Measurements from ENCODE around the gene GABPB2.

The GABPB2 gene

GRCh38 chr1:151146072-151146411 lies 75.5 kb downstream of the GABPB2 start:
- no peaks in the 10 kb centered on the region for H4K20me1 ChIP-seq (ENCODE audit: insufficient read depth, low read length)
- peaks cover 8% of the 10 kb centered on the region; the same call in 1 of the 2 replicates for H3K4me1 ChIP-seq (ENCODE audit: low read length)
- H3K27me3 ChIP-seq (replicated peaks; ENCODE audit: insufficient read depth, low read length): peaks cover 15% of the 10 kb centered on the region
- peak overlapping the region; percentile 56; the same call in 1 of the 2 replicates for H3K9ac ChIP-seq (ENCODE audit: low read length)
- H3K4me2 ChIP-seq (ENCODE audit: low read depth, low read length): peak overlapping the region; percentile 100
- no peak for DNase-seq
- H3K9me2 ChIP-seq (replicated peaks; ENCODE audit: insufficient read depth, low read length): no peaks in the 10 kb centered on the region
- no peaks in the 10 kb centered on the region for H3K36me3 ChIP-seq (replicated peaks; ENCODE audit: insufficient read depth, low read length)
- H3K79me2 ChIP-seq (ENCODE audit: low read length): no peaks in the 10 kb centered on the region
- no peaks in the 10 kb centered on the region for H3K9me3 ChIP-seq (replicated peaks; ENCODE audit: insufficient read depth, low read length)
- no peaks in the 10 kb centered on the region for H3F3A ChIP-seq (ENCODE audit: insufficient read depth, low read length)
- TF ChIP-seq EZH2 (optimal IDR thresholded peaks at IDR 0.05; ENCODE audit: low read depth, low read length) (no peak), CTCF (IDR thresholded peaks at IDR 0.05; ENCODE audit: low read length) (no peak), EZH2phosphoT487 (IDR thresholded peaks at IDR 0.05; ENCODE audit: low read length) (no peak)
- H3K27ac ChIP-seq (ENCODE audit: low read length): no peak overlapping the region
- H3K4me3 ChIP-seq (ENCODE audit: low read length): peak overlapping the region; percentile 96
- H2AFZ ChIP-seq (ENCODE audit: low read length): peak overlapping the region; percentile 99

GRCh38 chr1:151146412-151147131 lies 76.0 kb downstream of the GABPB2 start, which contains the start of gene SEMA6C:
Gene SEMA6C, minus strand, starts transcription at chr1:151146631. Its CDS starts 4,010 bp downstream, at chr1:151142621.
- Histone ChIP-seq H3K4me1 (ENCODE audit: low read length) (peaks cover 8% of the 10 kb centered on the region; the same call in 1 of the 2 replicates), H3K27me3 (replicated peaks; ENCODE audit: insufficient read depth, low read length) (peaks cover 15% of the 10 kb centered on the region), H3F3A (ENCODE audit: insufficient read depth, low read length) (no peaks in the 10 kb centered on the region), H3K4me2 (ENCODE audit: low read depth, low read length) (peak within 1 kb of the TSS; percentile 100), H3K4me3 (ENCODE audit: low read length) (peak within 1 kb of the TSS; percentile 96), H2AFZ (ENCODE audit: low read length) (peak within 1 kb of the TSS; percentile 99), H4K20me1 (ENCODE audit: insufficient read depth, low read length) (no peaks in the 10 kb centered on the region), H3K27ac (ENCODE audit: low read length) (no peak within 1 kb of the TSS), H3K9me2 (replicated peaks; ENCODE audit: insufficient read depth, low read length) (no peaks in the 10 kb centered on the region), H3K36me3 (replicated peaks; ENCODE audit: insufficient read depth, low read length) (no peaks in the 10 kb centered on the region), H3K9ac (ENCODE audit: low read length) (peak within 1 kb of the TSS; percentile 56; the same call in 1 of the 2 replicates), H3K9me3 (replicated peaks; ENCODE audit: insufficient read depth, low read length) (no peaks in the 10 kb centered on the region), H3K79me2 (ENCODE audit: low read length) (no peaks in the 10 kb centered on the region)
- TF ChIP-seq CTCF (IDR thresholded peaks at IDR 0.05; ENCODE audit: low read length) (no peak), EZH2phosphoT487 (IDR thresholded peaks at IDR 0.05; ENCODE audit: low read length) (no peak), EZH2 (optimal IDR thresholded peaks at IDR 0.05; ENCODE audit: low read depth, low read length) (no peak)
- DNase-seq: peak; percentile 92

- TF ChIP-seq EZH2 (optimal IDR thresholded peaks at IDR 0.05; ENCODE audit: low read depth, low read length): no peak
- Histone ChIP-seq H3K9me3 (replicated peaks; ENCODE audit: insufficient read depth, low read length) (no peaks in the 10 kb centered on the region), H3K36me3 (replicated peaks; ENCODE audit: insufficient read depth, low read length) (no peaks in the 10 kb centered on the region), H4K20me1 (ENCODE audit: insufficient read depth, low read length) (no peaks in the 10 kb centered on the region), H3K4me3 (ENCODE audit: low read length) (peak overlapping the region; percentile 96), H3K27ac (ENCODE audit: low read length) (no peak overlapping the region), H3K79me2 (ENCODE audit: low read length) (no peaks in the 10 kb centered on the region), H3K4me1 (ENCODE audit: low read length) (peaks cover 8% of the 10 kb centered on the region; the same call in 1 of the 2 replicates), H3K27me3 (replicated peaks; ENCODE audit: insufficient read depth, low read length) (peaks cover 15% of the 10 kb centered on the region), H3K9me2 (replicated peaks; ENCODE audit: insufficient read depth, low read length) (no peaks in the 10 kb centered on the region), H3K4me2 (ENCODE audit: low read depth, low read length) (peak overlapping the region; percentile 100), H3F3A (ENCODE audit: insufficient read depth, low read length) (no peaks in the 10 kb centered on the region), H2AFZ (ENCODE audit: low read length) (peak overlapping the region; percentile 99), H3K9ac (ENCODE audit: low read length) (peak overlapping the region; percentile 56; the same call in 1 of the 2 replicates)
- no peak for DNase-seq
These were observed 76.6 kb downstream of the GABPB2 start for GRCh38 chr1:151147132-151147503.

- H3K4me2 ChIP-seq (ENCODE audit: low read depth, low read length): peak overlapping the region; percentile 100; the same call in 1 of the 2 replicates
- no peaks in the 10 kb centered on the region for H4K20me1 ChIP-seq (ENCODE audit: insufficient read depth, low read length)
- no peaks in the 10 kb centered on the region for H3K9me3 ChIP-seq (replicated peaks; ENCODE audit: insufficient read depth, low read length)
- no peak overlapping the region for H3K4me3 ChIP-seq (ENCODE audit: low read length)
- no peak for DNase-seq
- no peak overlapping the region for H2AFZ ChIP-seq (ENCODE audit: low read length)
- TF ChIP-seq CTCF (IDR thresholded peaks at IDR 0.05; ENCODE audit: low read length) (no peak), EZH2 (optimal IDR thresholded peaks at IDR 0.05; ENCODE audit: low read depth, low read length) (no peak), EZH2phosphoT487 (IDR thresholded peaks at IDR 0.05; ENCODE audit: low read length) (no peak)
- H3K27me3 ChIP-seq (replicated peaks; ENCODE audit: insufficient read depth, low read length): peaks cover 15% of the 10 kb centered on the region
- H3K4me1 ChIP-seq (ENCODE audit: low read length): peaks cover 8% of the 10 kb centered on the region; the same call in 1 of the 2 replicates
- no peak overlapping the region for H3K9ac ChIP-seq (ENCODE audit: low read length)
- no peaks in the 10 kb centered on the region for H3F3A ChIP-seq (ENCODE audit: insufficient read depth, low read length)
- H3K36me3 ChIP-seq (replicated peaks; ENCODE audit: insufficient read depth, low read length): no peaks in the 10 kb centered on the region
- no peaks in the 10 kb centered on the region for H3K9me2 ChIP-seq (replicated peaks; ENCODE audit: insufficient read depth, low read length)
- H3K27ac ChIP-seq (ENCODE audit: low read length): no peak overlapping the region
- H3K79me2 ChIP-seq (ENCODE audit: low read length): no peaks in the 10 kb centered on the region
These were observed 77.1 kb downstream of the GABPB2 start for GRCh38 chr1:151147665-151148064.
